ENCODE results near the gene UBA3. TPM values are rescaled to one million over a fixed set of nuclear protein-coding genes. Genes with fewer than 3 reads are reported as not detected.
A peak's percentile ranks its signal among the peaks of the same experiment; 100 is the strongest.

Gene UBA3
- total and polyA plus RNA-seq, 8 donors = 33.4 to 99.3 (median 44.5) TPM

GRCh38 chr3:69120879-69121464, 40.8 kb upstream of the UBA3 start:
- WGBS, 5 donors = 0 to 3% (median 0%) methylated on average over 1 of the region's 1 CpG
- intact Hi-C loops (cut with DNase I; ENCODE audit: low total_unique reads) = no loop called here
- TF ChIP-seq CTCF (IDR thresholded peaks at IDR 0.05) (peak in 5 of 7 experiments; percentile 58 to 92 (median 90)), POLR2AphosphoS5 (IDR thresholded peaks at IDR 0.05) (peak in 1 of 3 donors; percentile 30), POLR2A (IDR thresholded peaks at IDR 0.05) (no peak)
- DNase-seq = peak; percentile 81 to 91
- Histone ChIP-seq H3K36me3 (no peaks in the 10 kb centered on the region), H3K4me3 (no peak overlapping the region), H3K27me3 (no peaks in the 10 kb centered on the region), H3K4me1 (peaks cover 0 to 16% (median 6%) of the 10 kb centered on the region in 4 donors), H3K9me3 (no peaks in the 10 kb centered on the region), H3K27ac (no peak overlapping the region)

GRCh38 chr3:69119681-69120080, 39.5 kb upstream of the UBA3 start:
- no peak for DNase-seq
- 91 to 99% (median 93%) methylated on average over 5 of the region's 5 CpGs for WGBS, 5 donors
- Histone ChIP-seq H3K4me3 (no peak overlapping the region), H3K9me3 (no peaks in the 10 kb centered on the region), H3K27me3 (no peaks in the 10 kb centered on the region), H3K4me1 (peaks cover 0 to 16% (median 8%) of the 10 kb centered on the region in 4 donors), H3K36me3 (no peaks in the 10 kb centered on the region), H3K27ac (no peak overlapping the region)
- no peak for TF ChIP-seq EP300 (IDR thresholded peaks at IDR 0.05)
- TF ChIP-seq POLR2AphosphoS5 (IDR thresholded peaks at IDR 0.05) = no peak
- TF ChIP-seq POLR2A (IDR thresholded peaks at IDR 0.05) = no peak
- no peak for TF ChIP-seq CTCF (IDR thresholded peaks at IDR 0.05)
- intact Hi-C loops (cut with DNase I; ENCODE audit: low total_unique reads) = no loop called here

GRCh38 chr3:69119138-69119537, 39.0 kb upstream of the UBA3 start:
- 90 to 95% (median 92%) methylated on average over 6 of the region's 6 CpGs for WGBS, 5 donors
- no peak for DNase-seq
- Histone ChIP-seq H3K4me3 (no peak overlapping the region), H3K27me3 (no peaks in the 10 kb centered on the region), H3K36me3 (no peaks in the 10 kb centered on the region), H3K9me3 (no peaks in the 10 kb centered on the region), H3K27ac (no peak overlapping the region), H3K4me1 (peaks cover 0 to 16% (median 8%) of the 10 kb centered on the region in 4 donors)
- TF ChIP-seq EP300 (IDR thresholded peaks at IDR 0.05) (no peak), POLR2AphosphoS5 (IDR thresholded peaks at IDR 0.05) (no peak), POLR2A (IDR thresholded peaks at IDR 0.05) (no peak), CTCF (IDR thresholded peaks at IDR 0.05) (no peak)
- intact Hi-C loops (cut with DNase I; ENCODE audit: low total_unique reads) = no loop called here

- H3K4me3 ChIP-seq = no peak overlapping the region
- DNase-seq = no peak
- H3K9me3 ChIP-seq = no peaks in the 10 kb centered on the region
- WGBS, 5 donors = 97 to 98% (median 97%) methylated on average over 12 of the region's 12 CpGs
- no peaks in the 10 kb centered on the region for H3K27me3 ChIP-seq
- H3K27ac ChIP-seq = no peak overlapping the region
- no peaks in the 10 kb centered on the region for H3K36me3 ChIP-seq
- no peak for TF ChIP-seq POLR2AphosphoS5 (IDR thresholded peaks at IDR 0.05)
- no peak for TF ChIP-seq POLR2A (IDR thresholded peaks at IDR 0.05)
- no peak for TF ChIP-seq CTCF (IDR thresholded peaks at IDR 0.05)
- no peak for TF ChIP-seq EP300 (IDR thresholded peaks at IDR 0.05)
- intact Hi-C loops (cut with DNase I; ENCODE audit: low total_unique reads) = no loop called here
- H3K4me1 ChIP-seq = peaks cover 0 to 16% (median 8%) of the 10 kb centered on the region in 4 donors
Measured at GRCh38 chr3:69118555-69118954, 38.4 kb upstream of the UBA3 start.

Data from stomach (tissue), 9 donors.